ENCODE data around the gene CD82.
"Not testable (repeated sequence)": the region's sequence is repeated elsewhere in the genome, so short reads cannot be mapped to it uniquely, and the experiment has no call there.

CD82 gene

DNA sequence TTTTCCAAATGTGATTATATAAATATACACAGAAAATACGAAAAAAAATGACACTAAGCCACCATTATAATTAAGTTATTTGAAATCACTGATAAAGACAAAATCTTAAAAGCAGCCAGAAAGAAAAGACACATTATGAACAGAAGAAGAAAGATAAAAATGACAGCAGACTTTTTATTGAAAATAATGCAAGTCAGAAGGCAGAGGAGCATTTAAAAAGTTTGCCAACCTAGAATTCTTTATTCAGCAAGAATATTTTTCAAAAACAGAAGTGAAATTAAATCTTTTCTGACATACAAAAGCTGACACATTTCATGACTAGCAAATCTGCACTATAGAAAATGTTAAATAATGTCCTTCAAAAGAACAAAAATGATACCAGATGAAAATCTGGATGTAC lies 77.8 kb downstream of the CD82 start:
- no peak for DNase-seq

GRCh38 chr11:44645827-44646226 lies 80.4 kb downstream of the CD82 start:
- DNase-seq = no peak

- not testable (repeated sequence) for DNase-seq
These were observed 81.9 kb downstream of the CD82 start for GRCh38 chr11:44647255-44647955.

DNA sequence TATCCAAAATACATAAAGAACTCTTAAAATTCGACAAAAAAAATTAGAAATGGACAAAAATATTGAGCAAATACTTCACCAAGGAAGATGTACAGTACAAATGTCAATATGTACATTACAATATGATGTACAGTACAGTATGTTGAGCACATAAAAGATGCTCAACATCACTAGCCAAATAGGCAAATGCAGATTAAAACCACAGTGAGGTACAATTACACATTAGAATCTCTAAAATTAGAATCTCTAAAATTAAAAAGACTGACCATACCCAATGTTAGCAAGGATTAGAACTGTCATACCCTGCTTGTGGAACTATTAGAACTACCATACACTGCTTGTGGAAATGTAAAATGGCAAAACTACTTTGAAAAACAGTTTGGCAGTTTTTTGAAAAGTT lies 82.6 kb downstream of the CD82 start:
- DNase-seq = no peak

DNA sequence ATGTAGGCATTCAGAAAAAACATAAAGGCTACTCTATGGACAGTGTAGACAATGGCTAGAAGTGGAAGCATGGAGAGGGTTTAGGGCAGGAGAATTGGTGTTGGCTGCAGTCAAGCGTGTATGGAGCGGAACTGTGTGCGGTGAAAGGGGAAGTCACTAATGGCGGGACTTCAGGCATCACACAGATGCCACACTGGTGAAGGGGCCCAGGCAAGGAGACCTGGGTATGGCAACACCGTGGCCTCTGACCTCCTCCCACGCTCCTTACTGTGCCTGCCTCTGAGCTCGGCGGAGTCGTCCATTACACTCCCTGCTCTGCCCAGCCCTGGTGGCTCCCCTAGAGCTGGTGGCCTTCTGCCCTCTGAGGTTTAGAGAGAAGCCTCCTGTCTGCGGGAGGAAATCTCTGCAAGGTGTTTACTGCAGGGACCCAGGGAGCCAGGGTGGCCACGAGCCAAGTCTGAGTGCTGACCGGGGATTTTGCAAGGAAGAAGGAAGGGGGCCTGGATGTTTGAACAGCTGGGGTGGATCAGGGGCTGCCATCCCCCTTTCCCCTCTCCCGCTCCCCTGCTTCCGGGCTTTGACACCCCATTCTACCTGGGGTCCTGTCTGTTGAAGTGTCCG lies 86.2 kb downstream of the CD82 start:
- DNase-seq = no peak

DNA sequence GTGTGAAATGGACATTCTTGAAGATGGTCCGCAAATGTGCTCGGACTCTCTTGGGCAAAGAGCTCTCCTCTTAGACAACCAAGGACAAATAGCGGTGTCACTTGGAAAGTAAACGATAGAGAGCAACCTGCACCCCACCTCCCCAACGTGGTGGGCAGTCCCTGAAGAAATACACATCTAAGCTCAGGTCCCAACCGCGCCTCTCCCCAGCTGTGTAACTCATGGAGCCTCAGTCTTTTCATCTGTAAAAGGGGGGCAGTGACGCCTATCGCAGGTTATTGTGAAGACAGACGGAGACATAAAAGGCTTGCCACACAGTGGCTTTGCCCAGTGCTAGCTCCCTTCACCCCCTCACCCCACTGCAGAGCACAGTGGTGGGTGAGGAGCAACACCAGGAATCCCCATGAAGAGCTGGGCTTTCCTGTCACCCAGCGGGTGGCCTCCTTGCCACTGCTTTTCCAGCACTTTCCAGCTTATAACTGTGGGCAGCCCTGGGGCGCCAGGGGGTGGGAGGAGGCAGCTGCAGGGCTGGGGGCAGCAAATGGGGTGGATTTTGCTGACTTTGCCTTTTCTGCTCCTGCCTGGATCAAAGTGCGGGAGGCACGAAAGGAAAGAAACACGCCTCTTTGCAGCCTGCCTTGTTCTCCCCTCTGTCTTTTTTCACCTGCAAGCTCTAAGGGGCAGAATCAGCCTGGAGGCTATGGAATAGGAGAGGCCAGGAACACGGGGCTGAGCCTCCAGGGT lies 87.6 kb downstream of the CD82 start:
- DNase-seq = no peak

GRCh38 chr11:44654057-44654456 lies 88.6 kb downstream of the CD82 start:
- DNase-seq = no peak

GRCh38 chr11:44654596-44654995 lies 89.1 kb downstream of the CD82 start:
- no peak for DNase-seq

GRCh38 chr11:44657836-44658505 lies 92.5 kb downstream of the CD82 start:
- no peak for DNase-seq

GRCh38 chr11:44658506-44658850 lies 93.0 kb downstream of the CD82 start:
- DNase-seq = no peak

- DNase-seq = no peak
These were observed 94.2 kb downstream of the CD82 start for GRCh38 chr11:44659641-44660040.

DNA sequence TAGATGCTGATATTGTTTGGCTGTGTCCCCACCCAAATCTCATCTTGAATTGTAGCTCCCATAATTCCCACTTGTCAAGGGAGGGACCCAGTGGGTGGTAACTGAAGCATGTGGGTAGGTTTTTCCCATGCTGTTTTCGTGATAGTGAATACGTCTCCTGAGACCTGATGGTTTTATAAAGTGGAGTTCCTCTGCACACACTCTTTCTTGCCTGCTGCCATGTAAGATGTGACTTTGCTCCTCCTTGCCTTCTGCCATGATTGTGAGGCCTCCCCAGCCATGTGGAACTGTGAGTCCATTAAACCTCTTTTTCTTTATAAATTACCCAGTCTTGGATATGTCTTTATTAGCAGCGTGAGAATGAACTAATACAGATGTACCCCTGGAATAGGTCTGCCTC lies 95.1 kb downstream of the CD82 start:
- not testable (repeated sequence) for DNase-seq

DNA sequence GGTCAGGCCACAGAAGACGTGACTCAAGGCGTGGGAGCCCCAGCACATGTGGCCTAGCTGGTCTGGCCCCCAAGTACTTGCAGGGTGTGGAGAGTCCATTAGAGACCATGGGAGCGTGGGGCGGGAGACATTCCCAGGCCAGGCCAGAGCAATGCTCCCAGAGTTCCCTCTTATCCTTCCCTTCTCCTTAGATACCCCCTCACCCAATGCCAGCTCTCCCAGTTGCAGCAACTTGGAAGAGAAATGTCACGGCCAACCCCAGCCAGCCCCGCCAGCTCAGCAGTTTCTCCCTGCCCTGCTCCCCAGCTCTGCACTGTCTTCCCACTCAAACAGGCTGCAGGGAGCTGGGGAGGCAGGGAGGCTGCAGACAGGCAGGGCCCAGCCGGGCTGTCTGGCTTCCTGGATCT lies 95.9 kb downstream of the CD82 start:
- no peak for DNase-seq

Data from NCI-H1436 treated with DMSO at 0.1 percent for 48 hours (cell line).